HG03521 (cell line): Measurements from ENCODE around the gene HSPB6.

Experiments
- ATAC-seq: cut with Tn5 transposase; IDR thresholded peaks from one replicate; pipeline ENCODE4 v1.9.1; 2021; ENCODE audit warnings: mild to moderate bottlenecking, moderate library complexity; ENCODE audit not compliant: unreplicated experiment

The HSPB6 gene

DNA sequence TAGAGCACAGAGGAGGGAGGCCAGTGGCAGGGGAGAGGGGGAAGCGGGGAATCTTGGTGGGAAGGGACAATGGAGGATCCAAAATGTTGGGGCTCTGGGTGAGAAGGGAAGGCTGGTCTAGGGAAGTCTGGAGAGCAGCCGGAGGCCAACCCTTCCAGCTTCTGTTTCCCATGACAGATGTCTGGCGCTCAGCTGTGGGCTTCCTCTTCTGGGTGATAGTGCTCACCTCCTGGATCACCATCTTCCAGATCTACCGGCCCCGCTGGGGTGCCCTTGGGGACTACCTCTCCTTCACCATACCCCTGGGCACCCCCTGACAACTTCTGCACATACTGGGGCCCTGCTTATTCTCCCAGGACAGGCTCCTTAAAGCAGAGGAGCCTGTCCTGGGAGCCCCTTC, 10.3 kb downstream of the HSPB6 start:
- ATAC-seq: no peak

GRCh38 chr19:35746087-35746462, 10.8 kb downstream of the HSPB6 start:
- ATAC-seq: no peak

DNA sequence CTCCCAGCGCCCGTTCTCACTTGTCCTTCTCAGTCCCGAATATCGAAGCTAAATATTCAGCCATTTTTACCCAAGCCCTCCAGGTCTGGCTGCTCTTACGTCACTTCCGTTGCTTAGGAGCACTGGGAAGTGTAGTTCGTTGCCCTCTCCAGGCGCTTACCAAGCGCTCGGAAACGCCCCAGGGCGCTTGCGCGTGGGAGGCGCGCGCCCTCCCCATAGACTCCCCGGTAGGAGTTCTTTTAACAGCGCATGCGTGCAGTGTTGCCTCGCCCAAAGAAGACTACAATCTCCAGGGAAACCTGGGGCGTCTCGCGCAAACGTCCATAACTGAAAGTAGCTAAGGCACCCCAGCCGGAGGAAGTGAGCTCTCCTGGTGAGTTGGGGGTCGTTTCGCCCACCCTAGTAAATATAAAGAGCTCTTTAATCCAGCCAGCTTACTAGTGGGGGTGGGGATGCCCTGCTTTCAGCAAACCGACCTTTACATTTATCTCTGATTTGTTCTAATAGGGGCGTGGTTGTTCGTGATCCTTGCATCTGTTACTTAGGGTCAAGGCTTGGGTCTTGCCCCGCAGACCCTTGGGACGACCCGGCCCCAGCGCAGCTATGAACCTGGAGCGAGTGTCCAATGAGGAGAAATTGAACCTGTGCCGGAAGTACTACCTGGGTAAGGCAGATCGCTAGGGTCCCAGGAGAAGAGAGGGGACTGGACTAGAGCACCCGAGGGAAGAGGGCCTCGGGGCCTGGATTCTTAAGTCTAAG, 11.3 kb downstream of the HSPB6 start, which contains the start of the genes PSENEN and U2AF1L4:
PSENEN (plus strand) TSS at position 324 of the 759 bp plus-strand sequence; CDS start at position 604, 280 bp downstream.
U2AF1L4 (minus strand) TSS at position 91 of the 759 bp plus-strand sequence; CDS start at position 64, 27 bp downstream.
- ATAC-seq: peak; percentile 36

DNA sequence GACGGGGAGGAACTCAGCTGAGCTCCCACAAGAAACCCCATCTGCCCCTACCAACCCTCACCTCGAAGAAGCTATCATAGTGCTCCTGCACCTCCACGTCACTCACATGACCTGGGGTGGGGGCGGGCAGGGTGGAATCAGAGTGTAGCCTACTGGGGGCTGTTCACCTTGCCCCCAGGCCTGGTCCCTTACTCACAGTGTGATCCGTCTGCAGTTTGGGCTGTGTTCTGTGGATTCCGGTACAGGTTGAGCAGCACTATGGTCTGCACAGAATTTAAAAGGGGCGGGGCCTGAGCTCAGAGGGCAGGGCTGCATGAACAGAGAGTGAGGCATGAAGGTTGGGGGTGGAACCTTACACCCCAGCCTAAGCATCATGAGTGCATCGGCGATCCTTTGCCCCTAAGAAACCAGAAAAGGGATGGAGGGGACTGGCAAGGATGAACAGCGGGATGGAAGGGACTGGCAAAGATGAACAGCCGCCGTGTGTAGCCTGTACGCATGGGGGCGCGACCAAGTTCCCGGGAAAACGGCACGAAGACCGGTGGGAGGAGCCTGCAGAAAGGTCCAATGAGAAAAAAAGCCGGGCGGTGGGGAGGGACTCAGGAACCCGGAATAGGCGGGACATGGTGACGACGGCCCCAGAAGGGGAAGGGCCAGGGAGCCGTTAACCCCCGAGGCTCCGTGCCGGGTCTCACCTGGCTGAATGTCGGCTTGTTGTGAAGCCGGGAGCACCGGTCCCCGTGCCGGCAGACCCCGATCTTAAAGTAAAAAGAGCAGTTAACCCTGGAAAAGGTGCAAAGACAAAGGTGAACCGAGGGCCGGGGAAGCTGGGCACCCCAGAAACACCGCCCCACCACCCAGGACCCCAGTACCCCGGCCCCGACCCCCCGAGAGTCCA, 12.2 kb downstream of the HSPB6 start:
- peak; percentile 30 for ATAC-seq

GRCh38 chr19:35743640-35744429, 13.0 kb downstream of the HSPB6 start:
- no peak for ATAC-seq

DNA sequence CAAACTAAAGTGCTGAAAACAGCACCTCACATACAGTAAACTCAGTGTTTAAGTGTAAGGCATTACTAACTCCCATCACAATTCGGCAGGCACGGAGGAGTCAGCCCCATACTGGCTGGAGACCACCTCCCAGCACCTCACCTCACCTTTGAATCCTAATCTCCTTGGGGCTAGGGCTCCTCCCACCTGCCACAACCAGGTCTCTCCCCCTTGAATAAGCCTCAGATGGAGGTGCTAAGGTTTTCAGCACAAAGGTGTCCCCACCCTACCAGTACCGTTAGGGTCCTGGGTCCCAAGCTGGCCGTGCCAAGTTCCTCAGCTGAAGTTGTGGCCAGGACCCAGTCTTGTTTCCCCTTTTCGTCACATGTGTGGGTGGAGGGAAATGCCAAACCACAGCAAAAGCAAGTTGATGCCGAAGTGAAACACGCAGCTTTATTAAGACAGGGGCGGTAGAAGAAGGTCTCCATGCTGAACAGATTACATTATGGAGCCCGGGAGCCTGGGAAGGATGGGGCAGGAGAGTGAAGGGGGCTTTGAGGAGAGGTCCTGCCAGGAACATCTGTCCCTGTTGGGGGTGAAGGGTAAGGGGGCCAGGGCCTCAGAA, 14.6 kb downstream of the HSPB6 start, which contains the start of gene IGFLR1:
IGFLR1 (minus strand) TSS at position 332 of the 604 bp plus-strand sequence. CDS start 1,272 bp downstream, outside the sequence.
- ATAC-seq: no peak

- no peak for ATAC-seq
These were observed 15.7 kb downstream of the HSPB6 start for GRCh38 chr19:35741203-35741515.

DNA sequence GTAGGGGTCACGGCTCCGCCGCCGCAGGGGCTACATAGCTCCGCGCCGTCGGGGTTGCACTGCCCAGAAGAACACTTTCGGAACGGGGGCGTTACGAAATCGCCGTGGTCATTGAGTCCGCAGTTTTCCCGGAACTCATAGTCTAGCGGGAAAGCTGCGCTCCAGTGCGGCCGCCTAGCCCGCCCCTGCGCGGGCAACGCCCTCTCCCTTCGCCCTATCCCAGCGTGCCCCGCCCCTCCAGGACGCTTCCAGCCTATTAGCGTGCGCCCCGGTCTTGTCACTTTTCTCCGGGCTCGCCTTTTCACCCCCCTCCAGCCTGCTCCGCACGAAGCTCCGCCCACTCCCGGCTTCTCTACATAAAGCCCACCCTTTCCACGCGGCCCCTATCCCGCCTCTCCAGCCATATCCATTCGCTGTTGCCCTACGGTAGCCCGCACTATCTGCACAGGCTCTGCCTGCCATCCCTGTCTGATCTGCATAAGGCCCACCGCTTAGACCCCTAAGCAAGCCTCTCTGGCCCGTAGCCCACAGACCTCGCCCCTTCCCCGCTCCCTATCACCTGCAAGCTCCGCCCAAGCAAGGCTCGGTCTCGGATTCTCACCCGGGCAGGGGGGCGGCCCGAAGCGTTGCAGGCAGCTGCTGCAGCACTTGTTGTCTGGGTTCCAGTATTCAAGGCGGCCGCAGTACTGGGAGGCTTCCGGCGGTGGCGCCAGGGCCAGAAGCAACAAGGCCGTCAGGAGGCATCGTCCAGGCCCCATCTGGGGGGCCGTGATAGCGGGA, 16.2 kb downstream of the HSPB6 start:
- ATAC-seq: peak; percentile 46

DNA sequence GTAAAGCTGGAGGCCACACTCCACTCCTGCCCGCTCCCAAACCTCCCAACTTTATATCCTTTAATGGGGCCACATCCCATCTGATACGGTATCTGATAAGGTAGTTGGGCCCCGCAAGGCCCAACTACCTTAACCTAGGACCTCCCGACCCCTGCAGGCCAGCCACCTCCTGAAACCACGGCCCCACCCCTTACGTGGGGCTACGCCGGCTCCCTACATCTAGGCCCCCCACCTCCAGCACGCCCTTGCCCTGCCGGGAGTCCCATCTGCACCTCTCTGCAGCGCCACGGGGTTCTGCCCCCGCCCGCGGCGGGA, 16.8 kb downstream of the HSPB6 start:
- ATAC-seq: peak; percentile 5

DNA sequence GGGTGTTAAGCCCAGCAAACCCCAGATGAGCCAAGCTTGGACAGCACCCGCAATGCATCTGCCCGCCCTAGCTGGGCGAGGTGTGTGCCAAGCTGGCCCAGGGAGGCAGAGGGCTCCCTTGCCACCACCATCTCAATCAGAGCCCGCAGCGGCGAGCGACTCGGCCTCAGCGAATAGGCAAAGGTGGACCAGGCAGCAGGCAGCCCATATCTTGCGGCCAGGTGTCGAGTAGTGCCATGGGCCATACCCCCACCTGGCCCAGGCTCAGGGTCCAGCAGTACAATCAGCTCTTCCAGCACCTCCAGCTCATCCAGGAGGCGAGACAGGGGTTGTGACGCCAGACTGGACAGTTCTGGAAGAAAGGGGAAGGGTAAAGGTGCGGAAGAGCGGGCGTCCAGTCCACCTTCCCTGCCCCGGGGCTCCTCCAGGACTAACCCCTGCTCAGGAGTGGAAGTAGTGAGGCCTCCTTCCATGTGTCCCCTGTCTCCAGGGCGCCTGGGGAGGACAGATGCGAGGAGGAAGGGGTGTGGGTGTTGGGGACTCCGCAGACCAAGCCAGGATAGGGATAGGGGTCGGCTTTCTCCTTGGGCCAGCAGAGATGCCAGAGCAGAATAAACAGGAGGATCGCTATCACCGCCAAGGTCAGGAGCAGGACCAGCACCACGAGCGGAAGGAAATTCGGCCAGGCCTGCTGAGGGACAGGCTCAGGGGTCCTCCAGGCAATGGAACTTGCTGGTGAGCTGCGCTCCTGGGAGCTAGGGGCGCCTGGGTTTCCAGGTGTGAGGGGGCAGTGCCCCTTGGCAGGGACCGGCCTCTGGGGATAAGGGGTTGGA, 17.3 kb downstream of the HSPB6 start:
- ATAC-seq: no peak

- ATAC-seq: no peak
These were observed 18.0 kb downstream of the HSPB6 start for GRCh38 chr19:35738887-35739229.

GRCh38 chr19:35738021-35738886, 18.6 kb downstream of the HSPB6 start:
- ATAC-seq: no peak

DNA sequence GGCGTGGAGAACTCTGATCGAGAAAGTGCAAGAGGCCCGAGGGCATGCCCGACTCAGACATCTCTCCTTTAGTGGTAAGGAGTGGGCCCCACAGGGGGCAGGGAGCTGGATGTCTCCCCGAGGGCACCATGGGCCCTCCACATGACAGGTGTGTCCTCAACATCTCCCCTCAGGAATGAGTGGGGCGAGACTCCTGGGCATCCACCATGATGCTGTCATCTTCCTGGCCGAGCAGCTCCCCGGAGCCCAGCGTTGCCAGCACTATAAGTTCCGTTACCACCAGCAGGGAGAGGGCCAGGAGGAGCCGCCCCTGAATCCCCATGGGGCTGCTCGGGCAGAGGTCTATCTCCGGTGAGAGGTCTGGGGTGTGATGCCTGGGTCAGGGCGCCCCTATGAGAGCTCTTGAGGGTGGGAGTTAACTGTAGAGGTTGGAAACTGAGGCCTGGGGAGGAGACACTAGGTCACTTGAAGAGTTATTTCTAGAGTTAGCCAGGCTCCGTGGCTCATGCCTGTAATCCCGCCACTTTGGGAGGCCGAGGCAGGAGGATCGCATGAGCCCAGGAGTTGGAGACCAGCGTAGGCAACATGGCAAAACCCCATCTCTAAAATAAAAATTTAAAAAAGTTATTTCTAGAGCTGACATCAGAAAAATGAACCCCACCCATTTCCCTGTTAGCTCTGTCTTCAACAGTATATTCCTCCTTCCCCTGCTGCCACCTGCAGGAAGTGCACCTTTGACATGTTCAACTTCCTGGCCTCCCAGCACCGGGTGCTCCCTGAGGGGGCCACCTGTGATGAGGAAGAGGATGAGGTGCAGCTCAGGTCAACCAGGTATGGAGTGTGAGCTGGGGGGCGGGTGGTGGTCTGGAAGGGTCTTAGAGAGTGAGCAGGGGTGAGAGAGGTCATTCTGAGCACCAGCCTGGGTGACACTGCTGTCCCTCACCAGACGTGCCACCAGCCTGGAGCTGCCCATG, 19.6 kb downstream of the HSPB6 start:
- ATAC-seq: no peak

DNA sequence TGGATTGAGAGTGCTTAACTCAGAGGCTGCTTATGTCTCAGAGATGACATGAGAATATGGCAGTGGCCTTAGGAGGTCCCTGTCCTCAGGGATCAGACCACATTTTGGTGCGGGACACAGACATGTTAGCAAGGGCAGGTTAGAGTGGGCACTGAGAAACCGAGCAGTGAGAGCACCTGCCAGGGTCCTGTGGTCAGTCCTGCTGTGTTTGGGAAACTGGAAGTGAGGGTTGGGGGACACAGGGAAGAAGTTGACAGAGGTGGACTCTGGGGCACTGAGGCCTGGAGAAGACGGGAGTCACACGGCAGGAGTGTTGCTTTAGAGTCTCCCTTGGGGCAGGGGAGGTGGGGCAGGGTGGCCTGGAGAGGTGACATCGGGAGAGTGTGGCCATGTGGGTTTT, 21.9 kb downstream of the HSPB6 start:
- no peak for ATAC-seq

DNA sequence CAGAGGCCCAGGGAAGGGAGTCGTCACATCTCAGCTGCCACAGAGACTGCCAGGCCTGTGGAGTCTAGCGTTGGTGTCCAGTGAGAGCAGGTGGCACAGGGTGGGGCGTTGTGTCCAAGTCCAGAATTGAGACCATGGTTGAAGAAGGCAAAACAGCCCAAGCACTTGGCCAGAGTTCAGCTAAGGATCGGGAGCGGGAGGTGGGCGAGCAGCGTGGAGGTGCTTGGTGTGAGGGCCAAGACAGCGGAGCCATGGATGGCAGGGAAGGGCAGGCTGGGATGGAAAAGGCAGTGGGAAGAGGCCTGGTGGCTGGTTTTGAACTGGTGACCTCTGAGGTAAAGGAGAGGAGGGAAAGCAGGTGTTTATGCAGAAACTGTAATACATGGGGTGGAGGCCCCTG, 22.6 kb downstream of the HSPB6 start:
- ATAC-seq: no peak

GRCh38 chr19:35733180-35734125, 23.4 kb downstream of the HSPB6 start:
- no peak for ATAC-seq
